Left colon (tissue), 2 donors: Measurements from ENCODE around the gene DIP2B. TPM values are rescaled to one million over a fixed set of nuclear protein-coding genes. Genes with fewer than 3 reads are reported as not detected.
"Not testable (repeated sequence)": the region's sequence is repeated elsewhere in the genome, so short reads cannot be mapped to it uniquely, and the experiment has no call there.

Source experiments
- ATAC-seq: fragments of 200-7000 bp; cut with Tn5 transposase; one replicate; pipeline ENCODE4 v1.9.1; 2020; ENCODE audit warnings: mild to moderate bottlenecking, moderate library complexity
- DNase-seq, 2 donors: peaks; one replicate each; pipeline ENCODE4 v3.0.0-alpha.2; 2020
- intact Hi-C, 2 donors: fragments of 100-400 bp; cut with DNase I in 1 of 2; cut with micrococcal nuclease in 1 of 2; formaldehyde crosslinking; loops; one replicate each; pipeline versions ENCODE4 v1.11.2 to v1.14.0; 2022; cut with DNase I, micrococcal nuclease
- total RNA-seq, 2 donors: library from RNA; stranded (reverse); fragmentation: NEBNext Ultra II Directional; extraction: Animal tissue kit (Norgen Biotek cat#: 25700); gene quantifications; one replicate each; pipeline ENCODE4 v1.2.1, GENCODE V29; 2021
- donor health status: DM: no; HTN: no; CAD: no.
- donor health status: DM: yes; HTN: yes; CAD: no.

DIP2B gene
- total RNA-seq, 2 donors from 2014 or later: 33.5 to 37.7 TPM

- DNase-seq: no peak
- no peak for ATAC-seq
- intact Hi-C loops: no loop called here
Measured at GRCh38 chr12:50515587-50515986, 10.8 kb downstream of the DIP2B start.

DNA sequence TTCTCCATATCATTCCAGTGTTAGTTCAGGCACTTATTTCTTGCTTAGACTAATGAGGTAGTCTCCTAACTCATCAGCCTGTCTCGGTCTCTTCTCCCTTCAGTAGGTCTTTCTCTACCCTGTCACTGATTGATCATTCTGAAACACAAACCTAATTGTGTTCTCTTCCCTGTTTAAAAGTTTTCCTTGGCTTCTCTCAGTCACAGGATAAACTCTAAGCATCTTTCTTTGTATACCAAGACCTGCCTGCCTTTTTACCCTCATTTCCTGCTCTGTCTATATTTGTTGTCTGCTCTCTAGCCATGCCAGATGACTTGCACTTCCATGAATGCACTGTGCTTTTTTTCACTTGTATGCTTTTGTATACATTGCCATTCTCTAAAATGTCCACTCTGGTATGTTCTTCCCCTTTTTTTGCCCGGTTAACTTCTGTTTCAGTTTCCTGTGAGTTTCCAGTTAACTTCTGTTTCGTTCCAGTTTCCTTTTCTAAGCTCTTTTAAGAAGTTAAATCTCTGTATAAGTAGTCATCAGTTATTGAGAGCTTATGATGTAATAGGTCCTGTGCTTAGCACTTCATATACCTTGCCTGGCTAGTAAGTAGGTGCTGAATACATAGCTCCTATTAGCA lies 12.8 kb downstream of the DIP2B start:
- ATAC-seq: peak; percentile 46
- intact Hi-C loops: no loop called here
- DNase-seq: no peak

DNA sequence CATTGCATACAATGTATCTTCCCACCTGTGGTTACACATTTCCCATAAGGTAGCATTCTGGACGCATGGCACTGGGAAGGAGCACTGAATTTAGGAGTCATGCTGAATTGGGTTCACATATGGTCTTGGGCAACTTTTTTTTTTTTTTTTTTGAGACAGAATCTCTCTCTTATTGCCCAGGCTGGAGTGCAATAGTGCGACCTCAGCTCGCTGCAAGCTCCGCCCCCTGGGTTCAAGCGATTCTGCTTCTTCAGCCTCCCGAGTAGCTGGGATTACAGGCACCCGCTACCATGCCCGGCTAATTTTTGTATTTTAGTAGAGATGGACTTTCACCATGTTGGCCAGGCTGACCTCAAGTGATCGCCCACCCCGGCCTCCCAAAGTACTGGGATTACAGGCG lies 13.3 kb downstream of the DIP2B start:
- DNase-seq (no peak), ATAC-seq (no peak)
- intact Hi-C loops: no loop called here

DNA sequence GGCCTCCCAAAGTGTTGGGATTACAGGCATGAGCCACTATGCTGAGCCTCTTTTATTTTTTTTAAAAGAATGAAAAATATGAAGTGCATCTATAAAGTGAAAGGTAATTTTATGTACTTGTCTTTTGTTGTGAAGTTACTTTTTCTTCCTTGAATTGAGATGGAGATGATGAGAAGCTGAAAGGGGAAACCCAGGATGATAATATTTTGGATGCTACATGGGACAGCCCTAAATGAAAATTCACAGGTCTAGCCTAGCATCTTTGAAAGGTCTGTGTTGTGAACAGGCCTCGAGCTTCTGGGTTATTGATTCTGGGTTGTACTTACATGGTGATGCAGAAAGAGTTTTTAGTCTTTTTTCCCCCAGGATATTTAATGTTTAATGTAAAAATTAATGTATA lies 14.6 kb downstream of the DIP2B start:
- ATAC-seq (no peak), DNase-seq (no peak)
- intact Hi-C loops: no loop called here

- ATAC-seq (no peak), DNase-seq (no peak)
- intact Hi-C loops: no loop called here
Measured at GRCh38 chr12:50520416-50521207, 15.8 kb downstream of the DIP2B start.

DNA sequence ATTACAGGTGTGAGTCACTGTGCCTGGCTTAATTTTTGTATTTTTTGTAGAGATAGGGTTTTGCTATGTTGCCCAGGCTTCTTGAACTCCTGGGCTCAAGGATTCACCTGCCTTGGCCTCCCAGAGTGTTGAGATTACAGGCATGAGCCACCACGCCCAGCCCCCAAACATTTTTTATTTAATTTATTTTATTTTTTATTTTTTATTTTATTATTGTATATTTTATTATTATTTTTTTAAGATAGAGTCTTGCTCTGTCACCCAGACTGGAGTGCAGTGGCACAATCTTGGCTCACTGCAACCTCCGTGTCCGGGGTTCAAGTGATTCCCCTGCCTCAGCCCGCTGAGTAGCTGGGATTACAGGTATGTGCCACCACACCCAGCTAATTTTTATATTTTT lies 17.0 kb downstream of the DIP2B start:
- intact Hi-C loops, ATAC-seq, DNase-seq: not testable (repeated sequence)

DNA sequence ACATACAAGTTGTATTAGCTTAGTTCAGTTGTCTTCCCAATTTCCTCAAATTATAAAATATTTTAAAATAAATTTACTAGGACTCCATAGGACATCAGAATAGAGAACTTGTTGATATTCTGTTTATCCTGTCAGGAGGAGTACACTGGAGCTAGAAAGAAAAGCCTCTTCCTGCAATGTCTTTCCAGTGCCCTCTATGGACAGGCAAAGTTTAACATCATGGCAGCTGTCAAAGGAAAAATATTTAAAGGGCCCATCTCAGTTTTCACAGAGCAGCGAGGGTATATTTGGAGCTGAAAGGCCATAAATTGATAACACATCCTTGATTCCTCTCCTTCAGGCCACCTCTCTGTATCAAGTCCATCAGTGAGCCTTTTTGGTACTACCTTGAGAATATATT lies 19.0 kb downstream of the DIP2B start:
- DNase-seq (no peak), ATAC-seq (no peak)
- intact Hi-C loops: no loop called here

DNA sequence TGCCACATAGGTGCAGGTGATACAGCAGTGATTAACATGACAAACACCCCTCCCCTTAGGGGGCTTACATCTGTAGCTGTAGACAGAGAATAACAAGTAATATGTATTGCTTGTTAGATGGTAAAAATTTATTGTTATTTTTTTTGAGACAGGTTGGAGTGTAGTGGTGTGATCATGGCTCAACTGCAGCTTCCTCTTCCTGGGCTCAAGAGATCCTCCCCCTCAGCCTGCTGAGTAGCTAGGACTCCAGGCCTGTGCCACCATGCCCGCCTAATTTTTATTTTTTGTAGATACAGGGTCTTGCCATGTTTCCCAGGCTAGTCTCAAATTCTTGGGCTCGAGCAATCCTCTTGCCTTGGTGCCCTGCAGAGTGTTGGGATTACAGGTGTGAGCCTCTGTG lies 19.8 kb downstream of the DIP2B start:
- DNase-seq: no peak
- no peak for ATAC-seq
- intact Hi-C loops: no loop called here

DNA sequence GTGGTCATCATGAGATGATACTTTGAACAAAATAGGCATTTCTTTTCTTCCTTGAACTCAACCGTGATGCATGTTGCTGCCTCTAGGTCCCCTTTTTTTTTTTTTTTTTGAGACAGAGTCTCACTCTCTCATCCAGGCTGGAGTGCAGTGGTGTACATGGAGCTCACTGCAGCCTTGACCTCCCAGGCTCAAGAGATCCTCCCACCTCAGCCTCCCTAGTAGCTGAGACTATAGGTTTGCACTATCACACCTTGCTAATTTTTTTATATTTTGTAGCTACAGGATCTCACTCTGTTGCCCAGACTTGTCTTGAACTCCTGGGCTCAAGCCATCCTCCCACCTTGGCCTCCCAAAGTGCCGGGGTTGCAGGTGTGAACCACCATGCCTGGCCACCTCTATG lies 20.6 kb downstream of the DIP2B start:
- intact Hi-C loops: no loop called here
- no peak for ATAC-seq
- DNase-seq: no peak

DNA sequence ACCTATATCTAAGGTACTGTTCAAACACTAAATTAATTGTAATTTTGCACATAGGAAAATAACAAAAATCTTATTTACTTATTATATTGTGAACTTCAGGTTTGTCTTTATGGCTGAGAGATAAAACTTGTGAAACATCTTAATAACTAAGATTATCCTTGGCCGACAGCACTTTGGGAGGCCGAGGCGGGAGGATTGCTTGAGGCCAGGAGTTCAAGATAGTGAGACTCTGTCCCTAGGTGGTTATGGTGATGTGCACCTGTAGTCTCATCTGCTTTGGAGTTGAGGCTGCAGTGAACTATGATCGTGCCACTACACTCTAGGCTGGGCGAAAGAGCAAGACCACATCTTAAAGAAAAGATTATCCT lies 22.6 kb downstream of the DIP2B start:
- ATAC-seq (peak; percentile 24), DNase-seq (no peak)
- intact Hi-C loops: no loop called here

DNA sequence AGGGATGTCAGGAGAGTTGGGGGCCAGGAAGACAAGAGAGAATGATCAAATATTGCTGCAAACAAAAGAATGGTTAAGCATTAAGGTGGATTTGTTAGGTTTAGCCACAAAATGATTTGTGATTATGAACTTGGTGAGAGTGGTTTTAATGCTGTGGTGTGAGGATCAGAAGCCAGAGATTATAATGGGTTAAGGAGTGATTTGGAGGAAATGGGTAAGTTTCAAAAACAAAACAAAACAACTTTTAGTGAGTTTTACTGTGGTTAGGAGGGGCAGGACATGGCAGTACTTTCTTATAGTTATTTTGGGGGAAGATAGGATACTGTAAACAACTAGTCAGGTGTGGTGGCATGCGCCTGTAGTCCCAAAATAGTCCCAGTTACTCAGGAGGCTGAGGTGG lies 24.0 kb downstream of the DIP2B start:
- DNase-seq (no peak), ATAC-seq (no peak)
- intact Hi-C loops: no loop called here

DNA sequence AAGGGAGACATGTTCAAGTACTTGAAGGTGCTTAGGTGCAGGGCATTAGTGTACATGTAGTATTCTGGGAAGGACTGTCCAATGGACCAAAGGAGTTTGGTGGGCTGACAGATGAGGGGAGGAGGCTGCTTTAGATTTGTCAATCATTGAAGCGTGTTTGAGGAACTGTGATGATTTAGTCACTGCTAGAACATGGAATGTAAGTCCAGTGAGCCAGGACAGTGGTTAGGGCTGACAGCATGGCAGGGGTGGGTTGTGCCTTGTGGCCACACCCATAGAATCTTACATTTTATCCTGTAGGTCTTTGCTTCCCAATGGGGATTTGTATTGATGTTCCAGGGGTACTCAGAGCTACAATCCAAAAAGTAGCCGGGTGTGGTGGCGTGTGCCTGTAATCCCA lies 24.6 kb downstream of the DIP2B start:
- ATAC-seq (no peak), DNase-seq (no peak)
- intact Hi-C loops: no loop called here

GRCh38 chr12:50530532-50530931 lies 25.7 kb downstream of the DIP2B start:
- no peak for ATAC-seq
- intact Hi-C loops: no loop called here

GRCh38 chr12:50533203-50533584 lies 28.4 kb downstream of the DIP2B start:
- ATAC-seq: peak; percentile 12
- DNase-seq: no peak
- intact Hi-C loops: no loop called here

More at GRCh38 chr12:50530532-50530931, 25.7 kb downstream of the DIP2B start:
- DNase-seq: no peak

GRCh38 chr12:50533971-50534370 lies 29.2 kb downstream of the DIP2B start:
- intact Hi-C loops: no loop called here
- no peak for DNase-seq

GRCh38 chr12:50536831-50537537 lies 32.2 kb downstream of the DIP2B start:
- peak; percentile 37 for ATAC-seq
- no peak for DNase-seq
- intact Hi-C loops: no loop called here

More at GRCh38 chr12:50533971-50534370, 29.2 kb downstream of the DIP2B start:
- no peak for ATAC-seq

GRCh38 chr12:50537538-50537919 lies 32.7 kb downstream of the DIP2B start:
- ATAC-seq (no peak), DNase-seq (no peak)
- intact Hi-C loops: no loop called here

- ATAC-seq (no peak), DNase-seq (no peak)
- intact Hi-C loops: no loop called here
Measured at GRCh38 chr12:50538182-50538581, 33.4 kb downstream of the DIP2B start.

DNA sequence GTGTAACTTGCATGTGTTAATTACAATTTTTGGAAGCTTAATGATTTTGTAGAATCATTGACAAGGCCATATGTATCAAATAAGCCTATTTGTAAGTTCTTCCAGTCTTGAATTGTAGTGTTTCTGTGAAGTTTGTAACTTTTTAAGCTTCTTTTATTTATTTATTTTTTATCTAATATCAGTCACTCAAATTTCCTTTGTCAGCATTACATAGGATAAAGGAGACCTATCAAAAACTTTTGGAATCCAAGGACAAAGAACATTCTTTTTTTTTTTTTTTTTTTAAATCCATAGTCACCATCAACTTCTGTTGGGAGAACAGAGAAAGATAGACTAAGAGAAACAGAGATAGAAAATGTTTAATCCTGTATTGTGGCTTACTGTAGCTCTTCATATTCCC lies 36.4 kb downstream of the DIP2B start:
- no peak for ATAC-seq
- intact Hi-C loops: no loop called here

GRCh38 chr12:50542448-50542847 lies 37.7 kb downstream of the DIP2B start:
- no peak for DNase-seq
- ATAC-seq: peak; percentile 84
- intact Hi-C loops: no loop called here

More for the DNA sequence above, 36.4 kb downstream of the DIP2B start:
- no peak for DNase-seq
